Activated T-helper 1 cell treated with Interleukin-2 at 50 U/mL for 16 hours (primary cell): ENCODE results near the gene NECTIN1.
"Not testable (repeated sequence)": the region's sequence is repeated elsewhere in the genome, so short reads cannot be mapped to it uniquely, and the experiment has no call there.

Experiments used
- DNase-seq: peaks from one replicate; pipeline ENCODE4 v3.0.0-alpha.2; 2020; ENCODE audit warnings: low read depth

NECTIN1 gene

DNA sequence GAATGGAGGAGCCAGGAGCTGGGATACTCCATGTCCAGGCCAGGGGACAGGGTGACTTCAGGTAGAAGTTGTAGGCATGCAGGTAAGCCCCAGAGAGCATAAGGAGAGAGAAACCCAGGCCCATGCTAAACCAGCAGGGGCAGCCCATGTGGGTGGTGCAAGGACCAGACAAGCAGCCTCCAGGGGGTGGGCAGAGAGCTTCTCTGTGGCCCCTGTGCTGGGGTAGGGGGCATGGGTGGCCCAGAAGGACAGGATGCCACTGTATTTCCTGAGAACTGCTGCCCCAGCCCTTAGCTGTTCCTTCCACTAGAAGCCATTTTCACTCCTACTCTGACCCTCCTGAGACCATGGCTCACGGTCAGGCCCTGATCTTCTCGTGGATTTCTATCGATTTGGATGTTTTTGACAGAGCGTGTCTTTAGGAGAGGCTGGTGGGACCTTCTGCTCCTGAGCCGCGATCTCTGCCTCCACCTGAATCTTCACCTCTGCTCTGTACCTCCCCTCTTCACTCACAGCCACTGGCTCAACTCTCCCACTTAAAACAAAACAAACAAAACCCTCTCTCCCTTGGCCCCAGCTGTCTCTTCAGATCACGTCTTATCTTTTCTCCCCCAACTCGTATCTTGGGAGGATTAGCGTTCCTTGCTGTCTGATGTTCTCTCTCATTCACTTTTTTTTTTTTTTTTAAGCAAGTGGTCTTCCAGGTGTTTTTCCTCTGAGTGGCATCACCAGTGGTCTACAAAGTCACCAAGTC, 112.2 kb downstream of the NECTIN1 start:
- DNase-seq: no peak

DNA sequence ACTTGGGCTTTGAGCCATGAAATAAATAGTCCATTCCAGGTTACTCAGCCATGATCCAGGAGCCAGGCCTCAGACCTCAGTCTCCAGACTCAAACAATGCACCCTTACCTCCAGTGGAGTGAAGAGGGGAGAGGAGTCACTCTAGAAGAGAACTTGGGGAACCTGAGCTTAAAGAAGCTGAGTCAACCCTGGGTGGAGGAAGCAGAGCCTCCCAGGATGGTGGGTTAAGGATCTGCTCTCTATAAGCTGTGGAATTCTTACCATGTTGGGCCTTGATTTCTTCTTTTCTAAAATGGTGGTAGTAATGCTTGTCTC, 113.2 kb downstream of the NECTIN1 start:
- DNase-seq: no peak

DNA sequence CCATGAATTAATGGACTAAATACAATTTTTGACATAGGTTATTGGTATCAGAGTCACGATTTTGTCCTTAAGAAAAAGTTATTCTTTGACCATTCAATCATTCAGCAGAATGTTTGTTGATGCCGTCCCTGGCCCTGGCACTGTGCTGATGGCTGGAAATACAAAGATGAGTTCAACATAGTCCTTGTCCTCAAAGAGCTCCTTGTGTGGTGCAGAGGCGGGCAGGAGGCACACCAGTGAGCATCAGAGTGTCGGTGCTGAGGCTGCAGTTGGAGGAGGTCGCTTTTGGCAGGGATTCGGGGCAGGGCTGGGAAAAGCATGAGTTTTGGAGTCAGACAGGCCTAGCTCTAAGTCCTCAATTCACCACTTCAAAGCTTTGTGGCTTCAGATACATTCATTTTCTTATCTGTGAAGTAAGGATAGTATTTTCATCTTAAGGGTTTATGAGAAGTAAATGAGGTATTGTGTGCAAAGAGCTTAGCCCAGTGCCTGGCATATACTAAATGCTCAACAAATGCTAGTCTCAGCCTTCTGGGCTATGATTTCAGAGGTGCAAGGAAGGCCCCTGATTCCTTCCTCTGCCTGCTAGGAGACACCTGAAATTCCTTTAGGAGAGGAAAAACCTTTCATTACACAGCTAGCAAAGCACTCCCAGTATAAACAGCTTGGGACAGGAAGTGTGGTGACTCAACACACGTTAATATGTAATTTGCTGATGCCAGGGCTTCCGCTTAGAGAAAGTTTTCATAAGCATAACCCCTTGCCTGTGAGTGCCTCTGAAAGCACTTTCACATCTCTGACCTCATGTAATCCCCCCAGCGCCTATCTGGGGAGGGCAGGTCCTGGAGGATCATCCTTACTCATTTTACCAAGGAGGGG, 113.8 kb downstream of the NECTIN1 start:
- no peak for DNase-seq

DNA sequence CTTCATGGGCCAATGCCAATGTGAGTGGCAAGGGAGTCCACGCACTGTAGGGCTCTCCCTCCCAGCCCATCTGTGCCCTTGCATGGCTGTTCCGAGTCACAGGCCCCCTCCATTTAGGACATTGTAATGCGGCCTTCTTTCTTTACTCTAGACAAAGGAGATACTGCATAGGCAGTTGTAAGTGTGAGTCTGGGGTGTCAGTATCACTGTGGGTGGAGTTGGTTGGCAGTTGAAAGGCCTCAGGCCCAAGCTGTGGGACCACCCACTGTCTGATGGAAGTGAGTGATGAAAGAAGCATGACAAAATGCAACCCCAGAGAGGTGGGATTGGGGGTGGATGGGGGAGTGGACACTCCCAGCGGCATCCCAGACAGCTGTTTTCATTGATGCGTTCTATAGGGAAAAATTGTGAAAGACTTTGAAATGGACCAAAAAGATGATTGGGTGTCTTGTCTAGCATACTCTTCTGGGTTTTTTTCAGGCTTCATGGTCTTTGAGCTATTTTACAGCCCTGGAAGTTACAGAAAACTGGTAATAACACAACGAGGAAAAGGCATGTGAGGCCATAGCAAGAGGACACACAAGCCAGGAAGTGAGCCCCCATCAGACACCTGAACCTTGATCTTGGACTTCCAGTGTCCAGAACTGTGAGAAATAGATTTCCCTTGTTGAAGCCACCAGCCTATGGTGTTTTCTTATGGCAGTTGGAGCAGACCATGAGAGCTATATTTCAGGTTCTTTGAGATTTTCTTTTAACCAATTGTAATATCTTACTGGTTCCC, 114.6 kb downstream of the NECTIN1 start:
- DNase-seq: no peak

DNA sequence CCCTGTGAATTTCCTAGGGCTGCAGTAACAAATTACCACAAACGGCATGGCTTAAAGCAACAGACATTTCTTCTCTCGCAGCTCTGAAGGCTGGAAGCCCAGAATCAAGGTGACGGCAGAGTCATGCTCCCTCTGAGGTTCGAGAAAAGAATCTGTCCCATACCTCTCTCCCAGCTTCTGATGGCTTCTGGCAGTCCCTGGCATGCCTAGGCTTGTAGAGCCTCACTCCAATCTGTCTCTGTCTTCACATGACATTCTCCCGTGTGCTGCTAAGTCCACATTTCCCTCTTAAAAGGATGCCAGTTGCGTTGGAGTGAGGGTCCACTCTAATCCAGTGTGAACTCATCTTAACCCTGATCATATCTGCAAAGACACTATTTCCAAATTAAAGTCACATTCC, 116.2 kb downstream of the NECTIN1 start:
- no peak for DNase-seq

DNA sequence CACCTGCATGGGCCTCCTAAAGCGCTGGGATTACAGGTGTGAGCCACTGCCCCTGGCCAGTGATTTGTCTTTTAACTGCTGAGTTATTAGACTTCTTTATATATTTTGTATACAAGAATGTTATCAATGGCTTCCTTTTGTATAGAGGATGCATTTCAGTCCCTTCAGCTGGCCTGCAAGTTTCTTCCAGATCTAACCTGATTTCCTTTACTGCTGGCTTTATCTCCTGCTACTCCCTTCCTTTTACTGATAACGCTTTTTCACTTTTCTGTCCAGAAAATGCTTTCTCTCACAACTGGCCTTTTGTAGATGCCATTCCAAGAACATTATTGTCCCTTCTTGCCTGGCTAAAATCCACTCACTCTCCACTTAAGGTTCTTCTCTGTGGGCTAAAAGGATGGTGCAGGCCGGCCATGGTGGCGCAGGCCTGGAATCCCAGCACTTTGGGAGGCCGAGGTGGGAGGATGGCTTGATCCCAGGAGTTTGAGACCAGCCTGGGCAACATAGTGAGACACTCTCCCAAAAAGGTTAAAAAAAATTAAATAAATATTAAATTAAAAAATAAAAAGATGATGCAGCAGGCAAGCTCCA, 118.1 kb downstream of the NECTIN1 start:
- DNase-seq: no peak

DNA sequence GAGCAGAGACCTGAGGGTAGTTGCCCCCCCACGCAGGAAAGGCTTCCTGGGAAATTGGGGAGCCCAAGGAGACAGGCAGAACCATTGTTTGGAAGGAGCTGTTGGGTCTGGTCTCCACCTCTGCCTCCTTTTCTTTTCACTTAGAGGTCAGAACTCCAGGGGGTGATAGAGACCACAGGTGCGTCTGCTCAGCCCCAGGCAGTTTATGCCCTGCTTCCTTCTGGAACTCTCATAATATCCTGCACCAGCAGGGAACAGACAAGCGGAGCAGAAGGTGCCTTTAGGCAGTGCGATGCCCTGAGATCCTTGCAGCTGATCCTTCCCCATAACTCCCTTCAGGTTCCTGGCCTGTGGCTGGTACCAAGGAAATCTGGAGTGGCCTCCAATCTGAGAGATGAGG, 120.2 kb downstream of the NECTIN1 start:
- DNase-seq: no peak

DNA sequence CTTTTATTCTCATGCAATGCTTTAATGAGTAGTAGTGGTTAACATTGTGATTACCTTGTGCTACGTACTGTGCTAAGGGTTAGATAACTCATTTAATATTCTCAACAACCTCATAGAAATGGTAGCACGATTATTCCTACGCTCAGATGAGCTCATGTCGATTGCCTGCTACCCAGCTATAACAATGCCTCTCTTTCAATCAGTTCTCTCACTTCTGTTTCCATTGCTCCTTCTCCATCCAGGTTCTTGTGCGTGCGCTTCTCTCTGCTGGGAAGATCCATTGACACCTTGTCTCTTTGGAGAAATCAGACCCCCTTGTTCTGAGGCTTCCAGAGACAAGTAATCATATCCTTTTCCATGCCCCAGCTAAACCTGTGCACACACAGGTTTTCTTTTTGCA, 120.8 kb downstream of the NECTIN1 start:
- no peak for DNase-seq

DNA sequence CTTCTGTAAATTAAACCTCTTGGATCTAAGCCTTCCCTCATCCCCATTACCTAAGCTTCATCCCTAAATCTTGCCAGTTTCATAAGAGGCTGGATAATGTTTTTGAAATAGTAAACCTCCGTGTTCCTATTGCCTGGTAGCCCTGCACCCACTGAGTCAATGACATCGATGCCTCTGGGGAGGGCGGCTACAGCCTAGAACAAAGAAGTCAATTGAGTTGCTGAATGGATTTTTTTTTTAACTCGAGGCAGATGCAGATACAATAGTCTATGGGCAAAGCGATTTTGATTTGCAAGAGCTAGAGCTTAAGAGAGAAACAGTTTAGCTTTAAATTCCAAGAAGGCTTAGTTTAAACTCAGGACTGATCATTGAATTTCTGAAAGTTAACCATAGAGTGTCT, 121.3 kb downstream of the NECTIN1 start:
- no peak for DNase-seq

DNA sequence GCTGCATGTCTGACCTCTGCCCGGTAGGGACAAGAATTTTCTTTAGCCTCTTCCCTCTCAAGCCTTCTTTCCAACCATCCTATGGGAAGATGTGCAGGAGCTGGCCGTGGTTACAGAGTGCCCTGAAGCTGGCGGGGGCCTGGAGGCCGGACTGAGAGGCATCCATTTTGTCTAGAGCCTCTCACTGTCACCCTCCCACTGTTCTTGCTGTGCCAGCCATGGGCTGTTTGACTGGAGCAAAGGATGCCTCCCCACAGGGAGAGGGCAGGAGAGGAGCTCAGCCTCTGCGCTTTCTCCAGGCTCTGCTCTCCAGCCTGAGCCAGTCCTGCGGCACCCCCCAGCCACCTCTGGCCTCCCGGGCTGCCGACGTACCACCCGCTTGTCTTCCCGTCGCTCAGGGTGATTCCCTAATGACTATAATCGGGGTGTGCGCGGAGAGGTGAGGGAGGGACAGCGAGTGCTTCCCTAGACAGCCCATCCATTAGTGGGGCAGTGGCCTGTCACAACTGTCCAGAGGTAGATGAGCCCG, 123.8 kb downstream of the NECTIN1 start:
- DNase-seq: no peak

DNA sequence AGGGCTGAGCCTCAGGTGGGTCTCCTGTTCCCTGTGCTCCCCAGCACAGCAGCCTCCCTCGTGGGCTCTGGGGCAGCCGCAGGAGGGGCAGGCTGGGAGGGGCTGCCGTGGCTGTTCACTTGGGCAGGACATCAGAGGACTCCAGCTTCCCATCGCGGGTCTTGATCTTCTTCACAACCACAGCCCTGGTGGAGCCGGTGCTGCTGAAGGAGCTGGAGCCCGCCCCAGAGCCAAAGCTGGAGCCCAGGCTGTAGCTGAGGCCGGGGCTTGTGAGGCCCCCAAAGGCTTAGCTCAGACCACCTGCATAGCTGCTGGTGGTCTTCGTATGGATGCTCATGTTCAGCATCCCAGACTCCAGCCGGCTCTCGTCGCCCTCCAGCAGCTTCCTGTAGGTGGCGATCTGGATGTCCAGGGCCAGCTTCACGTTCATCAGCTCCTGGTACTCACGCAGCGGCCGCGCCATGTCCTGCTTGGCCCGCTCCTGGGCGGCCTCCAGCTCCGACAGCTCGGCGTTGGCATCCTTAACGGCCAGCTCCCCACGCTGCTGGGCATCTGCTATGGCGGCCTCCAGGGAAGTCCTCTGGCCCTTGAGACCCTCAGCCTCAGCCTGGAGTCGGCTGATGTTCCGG, 126.1 kb downstream of the NECTIN1 start:
- no peak for DNase-seq

DNA sequence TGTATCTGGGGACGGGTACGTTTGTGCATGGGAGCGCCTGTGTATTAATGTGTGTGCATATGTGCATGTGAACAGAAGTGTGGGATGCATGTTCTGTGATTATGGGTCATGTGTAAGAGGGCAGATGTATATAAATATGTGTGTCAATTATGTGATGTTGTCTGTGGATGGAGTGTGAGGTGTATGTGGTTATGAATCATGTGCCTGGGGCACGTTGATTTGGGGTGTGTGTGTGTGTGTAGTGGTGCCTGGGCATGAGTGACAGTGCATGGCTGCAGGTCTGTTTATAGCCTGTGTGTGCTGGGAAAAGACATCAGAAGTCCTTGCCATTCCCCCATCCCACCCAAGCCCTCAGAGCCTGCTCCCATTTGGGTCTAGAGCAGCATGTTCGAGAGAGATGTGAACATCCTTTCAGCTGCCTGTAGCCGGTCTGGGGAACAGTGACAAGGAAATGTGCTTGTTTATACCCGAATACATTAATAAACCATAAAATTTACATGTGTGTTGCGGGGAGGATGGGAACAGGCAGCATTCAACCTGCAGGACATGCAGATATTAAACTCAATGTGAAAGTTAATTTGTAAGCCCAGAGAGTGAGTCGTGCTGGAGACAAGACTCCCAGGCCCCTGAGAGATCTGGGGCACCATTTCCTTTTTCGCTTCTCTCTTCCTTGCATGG, 129.0 kb downstream of the NECTIN1 start:
- DNase-seq: no peak

DNA sequence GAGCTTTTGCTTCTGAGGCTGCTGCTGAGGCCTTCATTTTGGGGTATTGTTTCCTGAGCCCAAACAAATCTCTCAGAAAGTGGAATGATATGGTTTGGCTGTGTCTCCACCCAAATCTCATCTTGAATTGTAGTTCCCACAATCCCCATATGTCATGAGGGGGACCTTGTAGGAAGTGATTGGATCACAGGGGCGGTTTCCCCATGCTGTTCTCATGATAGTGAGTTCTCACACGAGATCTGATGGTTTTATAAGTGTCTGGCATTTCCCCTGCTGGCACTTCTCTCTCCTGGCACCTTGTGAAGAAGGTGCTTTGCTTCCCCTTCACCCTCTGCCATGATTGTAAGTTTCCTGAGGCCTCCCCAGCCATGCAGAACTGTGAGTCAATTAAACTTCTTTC, 133.1 kb downstream of the NECTIN1 start:
- not testable (repeated sequence) for DNase-seq

DNA sequence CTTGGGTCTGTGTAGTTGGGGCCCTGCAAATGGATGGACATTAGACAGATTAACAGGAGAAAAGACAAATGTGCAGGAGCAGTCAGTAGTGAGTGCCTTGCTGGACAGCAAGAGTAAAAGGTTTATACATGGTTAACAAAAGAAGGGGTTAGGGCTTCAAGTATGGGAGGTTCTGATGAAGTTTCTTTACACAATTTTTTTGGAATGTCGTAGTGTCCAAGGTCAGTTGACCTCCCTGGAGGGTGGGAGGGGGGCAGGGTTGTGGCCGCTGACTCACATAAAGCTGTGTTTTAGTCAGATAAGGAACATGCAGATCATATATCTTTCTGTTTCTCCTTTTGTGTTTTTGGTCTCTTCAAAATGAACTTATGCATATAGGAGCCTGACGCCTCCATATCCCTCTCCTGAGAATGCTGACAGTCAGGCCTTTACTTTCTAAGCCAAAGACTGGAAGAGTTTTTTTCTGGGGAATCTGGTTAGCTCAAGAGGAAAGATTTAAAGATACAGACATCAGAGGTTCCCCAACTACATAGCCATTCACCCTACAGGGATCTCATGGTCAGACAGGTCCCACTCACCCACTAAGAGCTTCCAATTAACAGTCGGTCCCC, 134.3 kb downstream of the NECTIN1 start:
- DNase-seq: no peak

DNA sequence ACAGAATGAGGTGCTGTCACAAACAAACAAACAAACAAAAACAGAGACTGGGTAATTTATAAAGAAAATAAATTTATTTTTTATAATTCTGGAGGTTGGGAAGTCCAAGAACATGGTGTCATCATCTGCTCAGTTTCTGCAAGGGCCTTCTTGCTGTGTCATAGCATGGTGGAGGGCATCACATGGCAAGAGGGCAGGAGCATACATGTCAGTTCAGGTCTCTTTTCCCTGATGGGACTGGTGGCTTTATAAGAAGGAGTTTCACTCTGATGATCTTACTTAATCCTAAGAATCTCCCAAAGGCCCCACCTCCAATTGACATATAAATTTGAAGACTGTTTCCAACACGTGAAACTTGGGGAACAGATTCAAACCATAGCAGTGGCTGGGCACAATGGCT, 135.7 kb downstream of the NECTIN1 start:
- DNase-seq: no peak

DNA sequence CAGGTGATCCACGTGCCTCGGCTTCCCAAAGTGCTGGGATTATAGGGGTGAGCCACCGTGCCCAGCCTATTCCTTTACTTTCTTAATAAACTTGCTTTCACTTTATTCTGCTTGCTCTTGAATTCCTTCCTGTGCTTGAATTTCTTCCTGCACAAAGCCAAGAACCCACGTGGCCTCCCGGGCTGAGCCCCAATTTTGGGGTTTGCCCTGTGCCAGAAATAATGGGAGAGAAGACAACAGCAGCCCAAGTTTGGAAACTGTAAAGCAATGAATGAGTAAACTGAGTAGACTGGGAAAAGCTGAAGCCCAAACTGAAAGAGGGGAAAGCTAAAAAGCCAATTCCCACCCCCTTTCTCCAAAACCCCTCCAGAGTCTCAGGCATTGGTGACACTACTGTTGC, 136.4 kb downstream of the NECTIN1 start:
- no peak for DNase-seq

DNA sequence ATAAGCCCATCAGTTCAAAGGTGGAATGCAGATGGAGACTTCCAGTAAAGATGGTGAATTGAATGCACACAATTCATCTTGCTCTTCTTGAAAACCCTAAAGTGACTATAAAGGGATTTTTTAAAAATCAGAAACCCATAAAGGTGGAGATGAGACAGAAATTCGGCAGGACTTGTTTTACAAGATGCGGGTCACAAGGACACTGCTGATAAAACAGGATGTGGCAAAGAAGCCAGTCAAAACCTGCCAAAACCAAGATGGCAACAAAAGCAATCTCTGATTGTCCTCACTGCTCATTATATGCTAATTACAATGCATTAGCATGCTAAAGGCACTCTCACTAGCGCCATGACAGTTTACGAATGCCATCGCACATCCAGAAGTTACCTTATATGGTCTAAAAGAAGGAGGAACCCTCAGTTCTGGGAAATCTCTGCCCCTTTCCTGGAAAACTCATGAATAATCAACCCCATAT, 137.1 kb downstream of the NECTIN1 start:
- DNase-seq: no peak

DNA sequence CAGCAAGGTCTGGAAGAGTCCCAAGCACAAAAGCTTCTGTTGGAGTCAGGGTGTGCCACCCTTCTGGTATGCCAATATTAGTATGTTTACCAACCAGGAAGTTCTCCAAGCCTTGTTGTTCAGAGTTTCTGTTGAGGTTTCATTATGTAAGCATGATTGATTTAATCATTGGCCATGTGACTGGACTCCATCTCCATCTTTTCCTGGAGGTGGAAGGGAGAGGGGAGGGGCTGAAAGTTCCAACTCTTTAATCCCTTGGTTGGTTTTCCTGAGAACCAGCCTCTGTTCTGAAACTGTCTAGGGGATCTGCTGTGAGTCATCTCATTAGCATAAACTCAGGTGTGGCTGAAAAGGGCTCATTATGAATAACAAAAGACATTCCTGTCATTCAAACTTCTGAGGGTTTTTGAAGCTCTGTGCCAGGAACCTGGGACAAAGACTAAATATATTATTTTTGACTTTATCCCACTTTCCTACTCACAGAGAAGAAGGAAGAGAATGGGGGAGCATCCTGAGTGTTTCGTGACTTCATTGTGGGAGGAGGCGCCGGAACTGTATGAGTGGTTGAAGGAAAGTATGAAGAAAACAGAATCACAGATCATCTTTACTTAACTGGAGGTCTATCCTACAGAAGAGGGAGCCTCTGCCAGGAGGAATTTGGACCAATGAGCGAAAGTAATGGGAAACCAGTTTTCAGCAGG, 138.2 kb downstream of the NECTIN1 start:
- no peak for DNase-seq

DNA sequence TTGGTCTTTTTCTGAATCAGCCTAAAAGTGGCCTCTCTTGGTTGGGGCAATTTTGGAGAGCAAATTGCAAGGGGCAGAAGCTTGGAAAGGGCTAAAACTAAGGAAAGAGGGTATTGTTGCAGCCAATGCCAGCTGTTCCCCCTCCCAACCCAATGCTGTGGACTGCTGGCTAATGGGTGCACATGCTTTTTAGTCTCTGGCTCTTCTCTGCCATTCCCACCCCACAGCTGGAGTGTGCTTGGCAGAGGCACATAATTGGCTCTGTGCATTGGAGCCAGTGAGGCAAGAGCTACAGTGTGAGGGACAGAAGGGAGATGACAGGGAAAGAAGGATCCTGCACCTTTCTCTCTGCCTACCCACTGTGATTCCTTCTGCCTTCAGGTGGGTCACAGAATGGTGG, 140.0 kb downstream of the NECTIN1 start:
- no peak for DNase-seq
